GM06990 (cell line): ENCODE data around the gene NUP42.

Experiments
- DNase-seq: peaks from one replicate; pipeline ENCODE4 v3.0.0-alpha.2; 2011; ENCODE audit not compliant: insufficient read length; ENCODE audit errors: extremely low read depth
- H3K27me3 ChIP-seq: replicated peaks from 2 replicates; pipeline ENCODE4 v1.6.0; 2011; ENCODE audit warnings: low read length; ENCODE audit not compliant: control insufficient read depth, insufficient read depth
- H3K36me3 ChIP-seq: 2 replicates; pipeline ENCODE4 v1.5.1; 2011; ENCODE audit warnings: low read length; ENCODE audit not compliant: control insufficient read depth, insufficient read depth
- H3K4me3 ChIP-seq: replicated peaks from 2 replicates; pipeline ENCODE4 v1.5.1; 2011; ENCODE audit warnings: low read depth, mild to moderate bottlenecking, control low read depth, low read length
- CTCF ChIP-seq: IDR thresholded peaks from 2 replicates; pipeline ENCODE4 v1.5.1; 2011; ENCODE audit warnings: low read length, control low read depth, mild to moderate bottlenecking, inconsistent platforms; ENCODE audit not compliant: insufficient read depth, poor library complexity, severe bottlenecking

NUP42 gene

DNA sequence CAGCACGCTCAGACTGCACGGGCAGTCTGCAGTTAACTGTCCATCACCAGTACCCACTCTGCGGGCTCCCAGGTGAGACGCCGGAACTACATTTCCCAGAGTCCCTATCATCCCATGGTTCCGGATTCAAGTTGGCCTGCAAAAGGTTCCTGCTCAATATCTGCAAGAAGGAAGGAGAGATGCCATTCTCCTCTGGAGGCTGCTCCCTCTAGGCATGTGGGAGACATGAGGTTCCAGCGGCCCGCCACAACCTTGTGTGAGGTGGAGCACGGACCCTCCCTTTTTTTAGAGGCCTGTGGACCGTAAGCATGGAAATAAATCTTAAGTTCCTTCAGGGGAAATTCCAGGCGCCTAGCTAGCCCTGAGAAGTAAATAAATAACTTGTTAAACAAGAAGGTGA lies 29.7 kb downstream of the NUP42 start:
- no peak for TF ChIP-seq CTCF
- H3K4me3 ChIP-seq = no peak overlapping the region
- H3K27me3 ChIP-seq = no peaks in the 10 kb centered on the region
- no peaks in the 10 kb centered on the region for H3K36me3 ChIP-seq
- no peak for DNase-seq

DNA sequence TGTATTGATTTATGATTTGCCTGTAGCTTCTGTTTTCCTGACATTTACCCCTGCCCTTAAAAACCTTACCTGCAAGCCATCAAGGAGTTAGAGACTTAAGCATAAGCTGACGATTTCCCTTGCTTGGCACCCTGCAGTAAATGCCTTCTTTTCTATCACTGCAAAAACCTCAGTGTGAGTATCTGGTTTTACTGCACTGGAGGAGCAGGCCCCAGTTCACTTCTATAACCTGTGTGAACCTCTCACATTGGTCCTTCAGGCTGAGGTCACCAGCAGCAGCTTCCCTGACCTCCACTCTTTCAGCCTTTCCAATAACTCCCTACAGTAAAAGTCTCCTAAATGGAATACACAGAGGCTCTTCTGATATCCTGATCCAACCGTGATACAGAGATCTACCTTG lies 30.5 kb downstream of the NUP42 start:
- no peak for TF ChIP-seq CTCF
- DNase-seq = no peak
- H3K27me3 ChIP-seq = no peaks in the 10 kb centered on the region
- no peaks in the 10 kb centered on the region for H3K36me3 ChIP-seq
- H3K4me3 ChIP-seq = no peak overlapping the region

- no peaks in the 10 kb centered on the region for H3K27me3 ChIP-seq
- no peak for DNase-seq
- TF ChIP-seq CTCF = no peak
- H3K4me3 ChIP-seq = no peak overlapping the region
- H3K36me3 ChIP-seq = no peaks in the 10 kb centered on the region
These were observed 31.0 kb downstream of the NUP42 start for GRCh38 chr7:23212841-23213240.

GRCh38 chr7:23213755-23214154 lies 31.9 kb downstream of the NUP42 start:
- Histone ChIP-seq H3K36me3 (no peaks in the 10 kb centered on the region), H3K27me3 (no peaks in the 10 kb centered on the region), H3K4me3 (no peak overlapping the region)
- no peak for DNase-seq
- TF ChIP-seq CTCF = no peak

- Histone ChIP-seq H3K36me3 (no peaks in the 10 kb centered on the region), H3K27me3 (no peaks in the 10 kb centered on the region), H3K4me3 (no peak overlapping the region)
- no peak for TF ChIP-seq CTCF
- no peak for DNase-seq
These were observed 32.6 kb downstream of the NUP42 start for GRCh38 chr7:23214423-23214822.

DNA sequence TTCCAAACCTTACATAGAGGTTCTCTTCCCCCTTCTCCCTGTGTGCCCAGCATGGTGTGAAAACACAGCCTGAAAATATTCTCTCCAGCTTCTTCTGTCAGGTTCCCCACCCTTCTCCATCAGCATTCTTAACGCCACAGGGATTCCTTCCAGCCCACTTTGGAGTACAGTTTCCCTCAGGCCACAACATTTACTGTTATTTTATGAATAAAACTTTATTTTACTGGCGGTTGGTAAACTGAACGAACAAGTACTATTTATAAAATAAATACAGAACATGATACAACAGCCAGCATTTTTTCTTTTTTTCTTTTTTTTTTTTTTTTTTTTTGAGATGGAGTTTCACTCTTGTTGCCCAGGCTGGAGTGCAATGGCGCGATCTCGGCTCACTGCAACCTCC lies 33.1 kb downstream of the NUP42 start:
- Histone ChIP-seq H3K27me3 (no peaks in the 10 kb centered on the region), H3K36me3 (no peaks in the 10 kb centered on the region), H3K4me3 (no peak overlapping the region)
- no peak for DNase-seq
- TF ChIP-seq CTCF = no peak
